NCI-H2171 (cell line): ENCODE data around the gene GPR21.

Source experiments
- DNase-seq: peaks from one replicate; lab custom pipeline; 2025; lab: John Stamatoyannopoulos, UW

Gene GPR21

GRCh38 chr9:123033864-123034601, 566 bp downstream of the GPR21 start:
- no peak for DNase-seq

DNA sequence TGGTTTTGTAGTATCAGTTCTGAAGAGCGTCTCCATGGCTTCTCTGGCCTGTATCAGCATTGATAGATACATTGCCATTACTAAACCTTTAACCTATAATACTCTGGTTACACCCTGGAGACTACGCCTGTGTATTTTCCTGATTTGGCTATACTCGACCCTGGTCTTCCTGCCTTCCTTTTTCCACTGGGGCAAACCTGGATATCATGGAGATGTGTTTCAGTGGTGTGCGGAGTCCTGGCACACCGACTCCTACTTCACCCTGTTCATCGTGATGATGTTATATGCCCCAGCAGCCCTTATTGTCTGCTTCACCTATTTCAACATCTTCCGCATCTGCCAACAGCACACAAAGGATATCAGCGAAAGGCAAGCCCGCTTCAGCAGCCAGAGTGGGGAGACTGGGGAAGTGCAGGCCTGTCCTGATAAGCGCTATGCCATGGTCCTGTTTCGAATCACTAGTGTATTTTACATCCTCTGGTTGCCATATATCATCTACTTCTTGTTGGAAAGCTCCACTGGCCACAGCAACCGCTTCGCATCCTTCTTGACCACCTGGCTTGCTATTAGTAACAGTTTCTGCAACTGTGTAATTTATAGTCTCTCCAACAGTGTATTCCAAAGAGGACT, 1.5 kb downstream of the GPR21 start:
- DNase-seq = no peak

- no peak for DNase-seq
These were observed 2.3 kb downstream of the GPR21 start for GRCh38 chr9:123035791-123036190.

GRCh38 chr9:123036893-123037545, 3.6 kb downstream of the GPR21 start:
- no peak for DNase-seq

GRCh38 chr9:123039617-123040219, 6.3 kb downstream of the GPR21 start:
- DNase-seq = no peak

- no peak for DNase-seq
These were observed 7.3 kb downstream of the GPR21 start for GRCh38 chr9:123040801-123041200.

- DNase-seq = no peak
These were observed 8.0 kb downstream of the GPR21 start for GRCh38 chr9:123041489-123041888.

DNA sequence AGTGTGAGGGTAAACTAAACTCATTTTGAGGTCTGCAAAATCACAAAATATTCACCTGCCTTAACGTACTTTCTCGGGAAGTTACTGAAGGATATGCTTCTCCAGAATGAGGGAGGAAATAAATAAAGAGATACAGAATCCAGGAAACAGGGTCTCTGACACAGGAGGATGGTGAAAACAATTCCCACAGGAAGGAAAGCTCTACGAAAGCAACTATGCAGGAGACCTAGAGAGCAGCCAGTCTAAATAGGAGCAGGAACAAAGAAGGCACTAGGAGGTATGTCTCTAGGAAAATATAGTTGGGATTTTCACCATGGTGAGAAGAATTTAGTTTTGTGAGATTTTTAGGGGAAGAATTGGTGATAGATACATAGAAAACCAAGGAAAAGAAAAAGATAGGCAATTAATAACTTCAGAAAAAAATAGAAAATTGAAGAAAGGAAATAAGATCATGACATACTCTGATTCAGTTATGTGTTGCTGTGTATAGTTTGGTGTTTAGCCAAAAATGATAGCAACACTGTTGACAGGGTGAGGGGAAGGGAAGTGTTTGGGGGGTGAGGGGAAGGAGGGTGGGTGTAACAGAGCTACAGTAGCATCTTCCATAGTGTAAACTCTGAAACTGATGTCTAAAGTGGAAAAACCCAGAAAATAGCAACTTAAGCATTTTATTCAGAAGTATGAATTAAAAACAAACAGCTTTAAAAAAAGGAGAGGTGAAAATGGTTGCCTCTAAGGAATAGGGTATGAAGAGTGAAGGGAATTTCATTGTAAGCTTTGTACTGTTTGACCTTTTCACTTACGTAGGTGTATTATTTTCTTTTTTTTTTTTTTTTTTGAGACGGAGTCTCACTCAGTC, 9.8 kb downstream of the GPR21 start:
- DNase-seq = no peak

DNA sequence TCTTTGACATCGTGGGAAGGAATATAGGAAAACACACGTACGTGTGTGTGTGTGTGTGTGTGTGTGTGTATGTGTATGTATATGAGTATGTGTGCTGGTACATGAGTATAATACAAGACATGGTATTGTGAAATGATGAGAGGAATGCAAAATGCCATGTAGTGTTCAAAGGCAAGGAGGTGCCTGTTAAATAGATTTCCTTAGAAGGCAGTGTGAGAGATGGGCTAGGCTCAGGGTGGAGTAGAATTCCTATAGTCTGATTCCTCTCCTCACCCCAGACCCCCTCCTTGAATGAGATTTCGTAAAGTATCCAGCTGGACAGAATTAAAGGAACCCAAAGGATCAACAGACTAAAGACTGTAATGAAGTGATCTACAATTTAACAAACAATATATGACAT, 11.1 kb downstream of the GPR21 start:
- no peak for DNase-seq

GRCh38 chr9:123046406-123047195, 13.1 kb downstream of the GPR21 start:
- DNase-seq = no peak

DNA sequence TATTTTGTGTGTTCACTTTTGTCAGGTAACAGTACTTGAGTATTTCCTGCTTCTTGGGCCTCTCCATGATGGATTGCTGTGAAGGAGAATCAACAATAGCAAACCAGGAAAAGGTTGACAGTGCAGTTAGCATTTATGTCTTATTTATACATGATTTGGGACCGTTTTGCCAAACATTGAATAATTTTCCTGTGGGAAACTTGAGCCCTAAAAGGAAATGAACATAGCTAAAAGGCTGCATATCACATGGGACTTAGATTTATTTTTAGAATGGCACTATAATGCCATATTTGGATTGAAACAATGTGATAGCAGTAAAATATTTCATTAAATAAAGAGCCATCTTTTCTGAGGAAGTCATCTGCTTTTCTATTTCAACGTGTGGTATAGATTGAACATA, 15.3 kb downstream of the GPR21 start:
- DNase-seq = no peak

DNA sequence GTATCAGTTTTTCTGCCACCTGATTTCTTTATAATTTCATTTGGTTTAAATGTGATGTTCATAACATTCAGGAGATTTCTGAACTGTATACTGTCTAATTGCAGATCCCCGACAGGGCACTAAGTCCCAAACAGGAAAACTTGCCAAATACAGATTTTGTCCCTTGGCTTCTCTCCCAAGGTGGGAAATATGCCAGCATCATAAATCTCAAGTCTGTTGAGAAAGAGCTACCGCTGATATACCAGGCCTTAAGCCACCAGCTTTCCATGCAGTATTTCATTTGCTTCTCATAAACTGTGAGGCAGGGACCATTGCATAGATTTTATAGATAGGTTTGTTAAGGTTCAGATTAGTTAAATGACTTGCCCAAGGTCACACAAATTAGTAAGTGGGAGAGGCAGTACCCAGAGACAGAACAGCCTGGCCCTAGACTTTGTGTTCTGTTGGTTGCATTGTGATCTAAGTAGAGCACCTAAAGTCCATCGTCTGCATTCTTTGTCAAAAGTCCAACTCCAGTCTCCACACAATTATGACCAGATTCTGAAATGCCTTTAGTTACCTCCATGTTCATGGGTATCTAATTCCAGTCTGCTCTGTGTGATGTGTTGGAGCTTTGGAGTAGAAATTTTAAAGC, 16.2 kb downstream of the GPR21 start:
- DNase-seq = peak; percentile 12

DNA sequence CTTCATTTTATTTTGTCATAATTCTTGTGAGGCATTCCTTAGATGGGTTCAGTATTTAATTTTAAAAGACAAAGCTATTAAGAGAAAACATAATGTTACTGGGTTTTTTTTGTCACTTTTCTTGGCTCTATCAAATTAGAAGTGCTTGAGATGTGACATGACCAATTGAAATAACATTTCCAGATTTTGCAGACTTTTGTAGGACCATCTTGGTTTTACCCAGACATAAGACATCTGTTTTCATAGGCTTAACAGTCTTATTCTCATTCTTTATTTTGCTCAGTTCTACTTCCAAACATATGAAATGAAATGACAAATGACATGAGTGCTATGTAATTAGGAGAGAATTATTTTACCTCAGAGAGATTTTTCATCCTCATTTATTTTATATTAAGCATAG, 19.6 kb downstream of the GPR21 start:
- DNase-seq = no peak

DNA sequence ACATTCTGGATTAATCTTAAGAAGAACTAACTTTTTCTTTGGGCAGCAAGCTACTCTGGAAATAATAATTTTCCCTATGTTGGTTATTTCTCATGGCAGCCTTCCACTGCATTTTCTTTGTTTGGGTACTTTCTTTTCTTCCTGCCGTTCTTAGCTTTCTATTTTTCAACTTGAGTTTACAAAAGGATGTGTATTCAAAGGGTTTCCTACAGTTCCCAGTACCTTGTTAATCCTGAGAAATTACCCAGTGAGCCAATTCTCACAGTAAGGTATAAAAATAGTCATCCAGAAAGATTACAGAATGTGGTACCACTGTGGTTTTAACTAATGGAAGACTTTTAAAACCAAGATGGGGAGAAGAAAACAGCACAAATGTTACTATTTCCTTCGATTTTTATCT, 20.2 kb downstream of the GPR21 start:
- no peak for DNase-seq

- DNase-seq = no peak
These were observed 25.4 kb downstream of the GPR21 start for GRCh38 chr9:123058834-123059233.

GRCh38 chr9:123059472-123060220, 26.2 kb downstream of the GPR21 start:
- no peak for DNase-seq

DNA sequence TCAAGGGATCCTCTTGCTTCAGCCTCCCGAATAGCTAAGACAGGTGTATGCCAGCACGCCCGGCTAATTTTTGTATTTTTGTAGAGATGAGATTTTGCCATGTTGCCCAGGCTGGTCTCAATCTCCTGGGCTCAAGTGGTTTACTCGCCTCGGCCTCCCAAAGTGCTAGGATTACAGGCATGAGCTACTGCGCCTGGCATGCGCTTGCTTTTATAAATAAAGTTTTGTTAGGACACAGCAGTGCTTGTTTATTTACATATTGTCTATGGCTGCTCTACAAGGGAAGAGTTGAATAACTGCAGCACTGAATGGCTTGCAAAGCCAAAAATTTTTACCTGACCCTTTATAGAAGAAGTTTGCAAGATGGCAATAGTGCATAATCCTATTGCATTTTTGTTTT, 27.7 kb downstream of the GPR21 start:
- DNase-seq = no peak

- DNase-seq = no peak
These were observed 29.1 kb downstream of the GPR21 start for GRCh38 chr9:123062351-123063176.

DNA sequence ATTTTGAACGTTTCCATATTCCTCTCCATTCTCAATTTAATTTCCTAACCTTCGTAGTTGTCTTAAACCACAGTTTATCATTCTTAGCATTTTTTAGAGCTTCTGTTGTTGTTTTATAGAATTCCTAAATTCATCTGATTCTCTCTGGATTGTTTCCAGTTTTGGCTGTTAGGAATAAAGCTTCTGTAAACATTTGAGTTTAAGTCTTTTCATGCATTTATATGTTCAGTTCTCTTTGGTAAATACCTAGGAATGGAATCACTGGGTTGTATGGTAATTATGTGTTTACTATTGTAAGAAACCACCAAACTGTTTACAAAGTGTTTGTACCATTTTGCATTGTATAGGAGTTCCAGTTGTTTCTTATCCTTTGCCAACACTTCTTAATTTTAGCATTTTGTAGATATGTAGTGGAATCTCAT, 29.7 kb downstream of the GPR21 start:
- DNase-seq = no peak
